Ecto neural progenitor cell (in vitro differentiated cells): ENCODE results near the gene CASP8.

ENCODE experiments used
- DNase-seq: peaks from one replicate; pipeline ENCODE4 v3.0.0-alpha.2; 2018; ENCODE audit warnings: low spot score

CASP8 gene

GRCh38 chr2:201242571-201243277, 17.6 kb upstream of the CASP8 start:
- no peak for DNase-seq

DNA sequence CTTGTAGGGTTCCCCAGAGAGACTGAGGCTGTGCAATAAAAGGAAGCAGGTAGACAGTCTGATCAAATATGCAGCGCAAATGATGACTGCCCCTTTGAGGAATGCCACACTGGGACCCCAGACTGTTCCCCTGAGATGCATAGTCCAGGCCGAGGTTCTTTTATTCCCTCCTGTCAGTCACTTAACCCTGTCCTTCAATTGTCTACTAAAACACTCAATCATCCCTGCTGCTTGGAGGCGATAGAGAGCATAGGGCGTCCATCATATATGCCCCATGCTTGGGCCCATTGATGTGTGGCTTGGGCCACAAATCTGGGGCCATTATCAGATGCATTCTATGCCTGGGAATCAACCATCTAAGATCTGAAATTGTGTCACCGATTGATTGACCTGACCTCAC, 15.5 kb upstream of the CASP8 start:
- no peak for DNase-seq

GRCh38 chr2:201246280-201246679, 14.1 kb upstream of the CASP8 start:
- no peak for DNase-seq

DNA sequence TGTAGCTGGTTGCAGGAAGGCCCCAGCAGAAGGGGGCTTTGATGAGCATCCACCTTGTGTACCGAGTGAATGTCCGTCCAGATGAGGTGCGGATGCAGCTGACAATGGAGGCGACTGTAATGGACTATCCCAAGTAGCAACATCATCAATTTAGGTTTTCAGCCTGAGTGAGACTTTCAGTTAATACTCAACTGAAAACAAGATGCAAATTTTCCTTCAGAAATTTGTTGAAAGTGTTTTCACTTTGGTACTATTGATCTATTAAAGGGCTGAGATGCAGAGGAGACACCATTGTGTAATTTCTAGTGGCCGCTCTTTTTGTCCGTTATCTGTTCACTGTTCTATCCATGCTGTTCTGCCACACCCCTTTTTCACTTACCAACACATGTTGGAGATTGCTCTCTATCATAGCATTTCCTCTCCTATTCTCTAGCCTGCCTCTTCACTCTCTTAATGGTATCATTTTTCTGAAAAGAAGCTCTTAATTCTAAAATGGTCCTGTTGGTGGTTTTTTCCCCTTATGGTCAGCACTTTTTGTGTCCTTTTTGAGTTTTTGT, 12.0 kb upstream of the CASP8 start:
- no peak for DNase-seq

GRCh38 chr2:201249889-201250288, 10.4 kb upstream of the CASP8 start:
- DNase-seq, result no peak

DNA sequence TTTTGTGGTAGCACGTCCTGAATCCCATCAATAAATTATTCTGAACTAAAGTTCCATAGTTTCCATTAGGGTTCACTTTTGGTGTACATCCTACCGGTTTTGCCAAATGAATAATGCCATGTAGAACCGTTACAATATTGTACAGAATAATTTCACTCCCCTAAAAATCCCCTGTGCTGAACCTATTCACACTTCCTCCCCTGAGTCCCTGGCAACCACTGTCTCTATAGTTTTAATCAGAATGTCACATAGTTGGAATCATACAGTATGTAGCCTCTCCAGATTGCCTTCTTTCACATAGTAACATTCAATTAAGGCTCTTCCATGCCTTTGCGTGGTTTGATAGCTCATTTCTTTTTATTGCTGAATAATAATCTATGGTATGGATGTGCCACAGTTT, 9.6 kb upstream of the CASP8 start:
- DNase-seq, result no peak

GRCh38 chr2:201254081-201254730, 6.1 kb upstream of the CASP8 start:
- DNase-seq, result no peak

DNA sequence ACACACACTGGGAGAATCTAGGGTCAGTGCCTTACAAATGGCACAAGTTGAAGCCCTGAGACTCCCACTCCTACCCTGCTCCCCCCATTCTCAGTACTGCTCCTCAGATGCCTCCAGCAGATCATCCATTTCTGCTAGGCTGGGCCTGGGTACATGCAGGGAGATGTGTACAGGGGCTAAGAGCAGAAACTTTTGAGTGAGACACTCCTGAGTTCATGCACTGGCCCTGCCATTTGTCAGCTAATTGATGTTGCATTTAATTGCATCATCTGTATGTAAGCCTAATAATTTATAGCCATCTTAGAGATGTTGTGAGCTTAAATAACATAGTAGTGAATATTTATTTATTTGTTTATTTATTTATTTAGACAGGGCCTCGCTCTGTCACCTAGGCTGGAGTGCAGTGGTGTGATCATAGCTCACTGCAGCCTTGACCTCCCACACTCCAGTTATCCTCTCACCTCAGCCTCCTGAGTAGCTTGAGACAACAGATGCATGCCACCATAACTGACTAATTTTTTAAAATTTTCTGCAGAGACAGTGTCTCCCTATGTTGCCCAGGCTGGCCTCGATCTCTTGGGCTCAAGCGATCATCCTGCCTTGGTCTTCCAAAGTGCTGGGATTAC, 4.8 kb upstream of the CASP8 start:
- no peak for DNase-seq

- DNase-seq, result no peak
Measured at GRCh38 chr2:201256082-201256481, 4.3 kb upstream of the CASP8 start.

GRCh38 chr2:201257381-201257955, 2.9 kb upstream of the CASP8 start:
- no peak for DNase-seq

DNA sequence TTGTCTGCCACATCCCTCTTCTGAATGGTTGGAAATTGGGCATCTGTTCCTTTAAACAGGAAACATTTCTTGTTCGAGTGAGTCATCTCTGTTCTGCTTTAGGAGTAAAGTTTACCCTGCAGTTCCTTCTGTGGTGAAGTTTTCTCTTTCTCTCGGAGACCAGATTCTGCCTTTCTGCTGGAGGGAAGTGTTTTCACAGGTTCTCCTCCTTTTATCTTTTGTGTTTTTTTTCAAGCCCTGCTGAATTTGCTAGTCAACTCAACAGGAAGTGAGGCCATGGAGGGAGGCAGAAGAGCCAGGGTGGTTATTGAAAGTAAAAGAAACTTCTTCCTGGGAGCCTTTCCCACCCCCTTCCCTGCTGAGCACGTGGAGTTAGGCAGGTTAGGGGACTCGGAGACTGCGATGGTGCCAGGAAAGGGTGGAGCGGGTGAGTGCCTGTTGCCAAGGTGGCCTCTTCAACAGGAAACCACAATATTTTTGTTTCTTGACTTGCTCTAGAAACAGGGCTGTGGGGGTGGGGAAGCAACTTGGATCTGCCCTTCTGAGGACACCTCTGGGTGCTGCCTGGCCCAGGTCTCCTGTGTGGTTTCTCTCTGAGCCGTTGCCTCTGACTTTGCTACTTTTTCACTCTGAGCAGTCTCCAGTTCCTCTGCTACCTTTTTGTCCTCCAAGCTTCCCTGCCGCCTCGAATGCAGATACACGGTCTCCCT, 2.2 kb upstream of the CASP8 start:
- no peak for DNase-seq

- DNase-seq, result no peak
Measured at GRCh38 chr2:201258666-201259615, 1.4 kb upstream of the CASP8 start.

DNA sequence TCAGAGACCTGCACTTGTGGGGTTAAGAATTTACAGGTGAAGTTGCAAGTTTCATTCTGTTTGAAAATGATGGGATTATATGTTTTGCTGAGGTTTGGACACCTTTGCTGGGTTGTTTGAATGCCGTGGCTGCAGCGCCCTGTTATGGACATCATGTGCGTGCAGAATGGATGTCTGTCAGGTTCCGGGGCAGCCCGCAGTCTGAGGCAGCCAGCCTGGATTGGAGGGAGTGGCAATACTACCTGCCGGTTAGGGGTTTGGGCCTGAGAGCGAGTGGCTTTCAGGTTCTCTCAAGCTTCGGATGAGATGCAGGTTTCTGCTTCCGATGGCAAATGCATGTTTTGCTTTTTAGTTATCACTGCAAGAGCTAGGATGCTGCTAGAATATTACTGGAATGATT, 1.1 kb downstream of the CASP8 start:
- no peak for DNase-seq

DNA sequence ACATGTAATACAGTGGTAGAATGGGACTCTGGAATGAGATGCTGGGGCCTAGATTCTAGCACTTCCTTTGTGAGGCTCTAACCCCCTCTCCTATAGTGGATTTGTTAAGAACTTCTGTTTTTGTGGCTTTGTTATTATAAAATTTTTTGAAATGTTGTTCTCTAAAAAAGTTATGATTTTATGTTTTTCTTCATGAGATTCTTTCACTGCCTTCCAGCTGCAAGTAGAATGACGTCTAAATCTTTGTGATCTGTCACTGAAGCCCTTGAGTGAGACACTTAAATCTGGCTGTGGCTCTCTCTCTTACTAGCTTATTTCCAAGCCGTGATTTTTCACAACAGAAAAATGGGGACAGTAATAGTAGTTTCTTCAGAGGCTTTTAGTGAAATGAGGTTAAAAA, 1.6 kb downstream of the CASP8 start:
- no peak for DNase-seq

DNA sequence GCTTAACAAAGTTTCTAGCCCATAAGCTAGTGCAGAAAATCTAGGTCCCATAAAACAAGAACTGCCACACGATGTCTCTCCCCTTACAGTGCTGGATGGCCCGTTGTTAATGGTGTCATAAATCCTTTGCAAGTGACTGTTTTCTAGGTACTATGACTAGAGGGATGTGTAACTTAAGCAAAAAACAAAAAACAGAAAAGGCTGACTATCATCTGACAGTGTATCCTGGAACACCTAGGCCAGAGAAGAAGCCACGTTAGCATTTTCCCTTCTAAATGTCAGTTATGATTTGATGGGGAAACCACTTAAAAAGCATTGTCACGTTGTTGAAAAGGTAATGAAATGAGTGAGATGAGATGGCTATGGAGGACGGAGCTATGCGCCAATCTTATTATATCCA, 2.4 kb downstream of the CASP8 start:
- no peak for DNase-seq

DNA sequence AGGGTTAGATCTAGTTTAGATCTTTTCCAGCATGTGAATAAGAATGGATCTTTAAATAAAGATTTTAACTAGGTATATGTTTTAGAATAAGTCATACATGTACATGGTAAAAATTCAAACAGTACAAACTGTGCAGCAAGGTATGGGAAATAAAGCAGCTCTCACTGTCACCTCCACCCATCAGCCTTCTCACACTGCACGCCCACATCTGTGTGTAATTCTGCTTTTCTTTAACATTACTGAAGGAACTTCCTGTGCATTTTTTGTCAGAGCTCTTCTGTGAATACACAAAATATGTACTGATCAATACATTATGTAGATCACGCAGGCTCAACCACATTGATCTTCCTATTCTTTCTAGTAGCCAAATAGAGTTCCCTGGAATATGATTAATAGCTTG, 3.4 kb downstream of the CASP8 start:
- DNase-seq, result no peak

DNA sequence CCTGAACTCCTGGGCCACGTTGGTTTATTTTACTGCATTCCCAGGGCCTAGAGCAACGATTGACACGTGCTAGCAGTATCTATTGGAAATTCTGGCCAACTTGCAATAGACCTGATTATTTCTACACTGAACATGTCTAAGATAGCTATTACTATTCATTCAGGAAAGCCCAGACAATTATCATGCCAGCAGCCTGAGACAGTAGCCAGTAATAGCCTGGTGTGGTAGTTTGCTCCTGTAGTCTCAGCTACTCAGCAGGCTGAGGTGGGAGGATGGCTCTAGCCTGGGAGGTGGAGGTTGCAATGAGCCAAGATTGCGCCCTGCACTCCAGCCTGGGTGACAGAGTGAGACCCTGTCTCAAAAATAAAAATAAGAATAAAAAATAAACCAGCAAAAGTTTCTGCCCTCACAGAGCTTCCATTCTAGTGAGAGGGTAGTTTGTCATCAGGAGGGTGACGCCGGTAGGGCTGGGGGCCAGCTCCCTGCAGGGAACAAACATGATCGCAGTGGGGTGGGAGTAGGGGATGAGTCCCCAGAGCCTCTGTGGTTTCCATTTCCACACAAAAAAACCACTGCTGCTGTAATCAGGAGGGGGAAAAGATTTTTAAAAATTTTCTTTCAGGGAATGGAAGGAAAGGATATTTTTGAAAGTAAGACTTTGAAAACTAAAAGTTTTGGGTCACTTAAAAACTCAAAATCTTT, 4.3 kb downstream of the CASP8 start:
- no peak for DNase-seq

GRCh38 chr2:201266629-201267028, 6.3 kb downstream of the CASP8 start:
- no peak for DNase-seq

GRCh38 chr2:201267278-201268030, 7.1 kb downstream of the CASP8 start:
- DNase-seq, result no peak

DNA sequence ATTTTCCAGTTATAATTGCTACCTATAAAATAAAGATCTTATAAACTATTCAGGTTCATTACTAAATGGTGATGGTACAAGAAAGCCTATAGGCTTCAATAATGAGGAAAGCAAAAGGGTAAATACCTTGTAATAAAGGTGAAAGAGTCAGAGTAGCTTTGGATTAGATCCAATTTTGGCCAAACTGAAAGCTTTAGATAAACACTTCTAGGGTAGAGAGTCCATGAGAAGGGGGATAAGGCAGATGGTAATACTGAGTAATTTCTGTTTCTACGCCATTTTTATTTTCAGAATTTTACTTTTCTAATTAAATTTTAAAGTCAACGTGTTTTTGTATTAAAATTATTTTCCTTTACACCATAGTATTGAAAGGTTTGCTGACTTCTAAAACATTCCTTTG, 9.4 kb downstream of the CASP8 start:
- DNase-seq, result no peak
